Fibroblast of villous mesenchyme (primary cell): Measurements from ENCODE around the gene THPO. TPM values are rescaled to one million over a fixed set of nuclear protein-coding genes. Genes with fewer than 3 reads are reported as not detected.

Experiments
- DNase-seq: peaks from one replicate; pipeline ENCODE4 v3.0.0-alpha.2; 2010; ENCODE audit warnings: low read depth
- H3K4me3 ChIP-seq: 2 replicates; pipeline ENCODE4 v1.5.1; 2011; ENCODE audit warnings: low read depth, mild to moderate bottlenecking, low read length
- CTCF ChIP-seq: IDR thresholded peaks from 2 replicates; pipeline ENCODE4 v1.5.1; 2012; ENCODE audit warnings: low read depth, mild to moderate bottlenecking, low read length; ENCODE audit not compliant: insufficient read depth
- total RNA-seq: library from RNA; depleted of rRNA; stranded (reverse); fragments of >200 nt; gene quantifications from 2 replicates; pipeline ENCODE4 v1.2.3, GENCODE V29; 2012

THPO gene
- total RNA-seq, 1 donor = 0.86 TPM

- H3K4me3 ChIP-seq = no peak overlapping the region
- no peak for TF ChIP-seq CTCF
- DNase-seq = no peak
These were observed 44.8 kb downstream of the THPO start for GRCh38 chr3:184333190-184333589.

GRCh38 chr3:184332370-184333090, 45.5 kb downstream of the THPO start:
- TF ChIP-seq CTCF = no peak
- DNase-seq = peak; percentile 79
- no peak overlapping the region for H3K4me3 ChIP-seq

- DNase-seq = no peak
- TF ChIP-seq CTCF = no peak
- H3K4me3 ChIP-seq = no peak overlapping the region
These were observed 49.5 kb downstream of the THPO start for GRCh38 chr3:184328516-184328915.

GRCh38 chr3:184327171-184327570, 50.8 kb downstream of the THPO start:
- no peak overlapping the region for H3K4me3 ChIP-seq
- TF ChIP-seq CTCF = no peak
- no peak for DNase-seq

GRCh38 chr3:184325715-184326369, 52.2 kb downstream of the THPO start:
- no peak for DNase-seq
- no peak for TF ChIP-seq CTCF
- no peak overlapping the region for H3K4me3 ChIP-seq

- no peak for TF ChIP-seq CTCF
- no peak for DNase-seq
- H3K4me3 ChIP-seq = no peak overlapping the region
These were observed 52.7 kb downstream of the THPO start for GRCh38 chr3:184325269-184325668.
